Smooth muscle cell (in vitro differentiated cells): ENCODE data around the gene QPCT. TPM values are rescaled to one million over a fixed set of nuclear protein-coding genes. Genes with fewer than 3 reads are reported as not detected.

Experiments
- DNase-seq: peaks from one replicate; lab custom pipeline; 2025; ENCODE audit not compliant: unreplicated experiment; lab: John Stamatoyannopoulos, UW
- H2AFZ ChIP-seq: fragments of 200-600 bp; sonication (generic); 2 replicates; pipeline ENCODE4 v1.6.0; 2016; ENCODE audit warnings: antibody characterized with exemption, low read depth, mild to moderate bottlenecking
- H3F3A ChIP-seq: fragments of 200-600 bp; sonication (generic); 2 replicates; pipeline ENCODE4 v1.6.0; 2017; ENCODE audit warnings: antibody characterized with exemption, low read depth
- H3K27ac ChIP-seq: fragments of 200-600 bp; sonication (generic); 2 replicates; pipeline ENCODE4 v1.5.1; 2016; ENCODE audit warnings: low read depth, mild to moderate bottlenecking
- H3K27me3 ChIP-seq: fragments of 200-600 bp; sonication (generic); 2 replicates; pipeline ENCODE4 v1.6.1; 2016; ENCODE audit warnings: low read depth, mild to moderate bottlenecking
- H3K36me3 ChIP-seq: fragments of 200-600 bp; sonication (generic); 2 replicates; pipeline ENCODE4 v1.5.1; 2016; ENCODE audit warnings: low read depth
- H3K4me1 ChIP-seq: fragments of 200-600 bp; sonication (generic); 2 replicates; pipeline ENCODE4 v1.5.1; 2016; ENCODE audit warnings: low read depth
- H3K4me2 ChIP-seq: fragments of 200-600 bp; sonication (generic); 2 replicates; pipeline ENCODE4 v1.6.0; 2016; ENCODE audit warnings: mild to moderate bottlenecking
- H3K4me3 ChIP-seq: fragments of 200-600 bp; sonication (generic); 2 replicates; pipeline ENCODE4 v1.5.1; 2016; ENCODE audit warnings: mild to moderate bottlenecking
- H3K79me2 ChIP-seq: fragments of 200-600 bp; sonication (generic); 2 replicates; pipeline ENCODE4 v1.6.0; 2016; ENCODE audit warnings: low read depth, mild to moderate bottlenecking
- H3K9ac ChIP-seq: fragments of 200-600 bp; sonication (generic); 2 replicates; pipeline ENCODE4 v1.6.0; 2016; ENCODE audit warnings: low read depth
- H3K9me3 ChIP-seq: fragments of 200-600 bp; sonication (generic); replicated peaks from 2 replicates; pipeline ENCODE4 v1.5.1; 2016; ENCODE audit warnings: low read depth
- H4K20me1 ChIP-seq: fragments of 200-600 bp; sonication (generic); 2 replicates; pipeline ENCODE4 v1.6.0; 2016; ENCODE audit warnings: low read depth
- WGBS: methylation state at CpG from one replicate; pipeline ENCODE4 v1.1.7; 2016; ENCODE audit warnings: low lambda C conversion rate; 5-methylcytosine and 5-hydroxymethylcytosine counted together
- polyA plus RNA-seq: library from polyadenylated mRNA; unstranded; fragments of >200 nt; fragmentation: Nextera tagmentation; extraction: Ambion mirVana; gene quantifications from 2 replicates; pipeline ENCODE4 v1.2.1, GENCODE V29; 2016
- total RNA-seq: library from RNA; depleted of rRNA; stranded (reverse); fragments of >200 nt; gene quantifications from 2 replicates; pipeline ENCODE4 v1.2.3, GENCODE V29; 2014
- TF ChIP-seq, protein P1 (sequence below): fragments of 200-600 bp; sonication (generic); IDR thresholded peaks from 2 replicates; pipeline ENCODE4 v1.5.1; 2017; ENCODE audit warnings: borderline replicate concordance, mild to moderate bottlenecking, antibody characterized with exemption; ENCODE audit not compliant: insufficient read depth, poor library complexity, severe bottlenecking

QPCT gene
- total and polyA plus RNA-seq, 2 experiments from 2014 or later = 0.58 to 2.0 TPM

DNA sequence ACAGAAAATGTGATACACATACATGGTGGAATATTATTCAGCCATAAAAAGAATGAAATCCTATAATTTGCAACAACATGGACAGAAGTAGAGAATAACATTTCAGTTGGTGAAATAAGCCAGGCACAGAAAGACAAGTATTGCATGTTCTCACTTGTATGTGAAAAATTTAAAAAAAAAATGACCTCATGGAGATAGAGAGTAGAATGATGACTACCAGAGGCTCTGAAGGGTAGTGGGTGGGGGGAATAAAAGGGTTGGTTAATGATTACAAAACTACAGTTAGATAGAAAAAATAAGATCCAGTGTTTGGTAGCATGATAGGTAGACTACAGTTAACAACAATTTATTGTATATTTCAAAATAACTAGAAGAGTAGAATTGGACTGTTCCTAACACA, 44.3 kb upstream of the QPCT start:
- Histone ChIP-seq H3K4me3 (no peak overlapping the region), H3K9me3 (no peaks in the 10 kb centered on the region), H3K27ac (no peak overlapping the region), H3K9ac (no peak overlapping the region), H3K79me2 (peaks cover 97% of the 10 kb centered on the region), H4K20me1 (peaks cover 90% of the 10 kb centered on the region), H3K36me3 (no peaks in the 10 kb centered on the region), H3F3A (peaks cover 3% of the 10 kb centered on the region), H3K4me2 (no peak overlapping the region), H3K27me3 (no peaks in the 10 kb centered on the region), H3K4me1 (peaks cover 5% of the 10 kb centered on the region), H2AFZ (no peak overlapping the region)
- TF ChIP-seq, protein P1, sequence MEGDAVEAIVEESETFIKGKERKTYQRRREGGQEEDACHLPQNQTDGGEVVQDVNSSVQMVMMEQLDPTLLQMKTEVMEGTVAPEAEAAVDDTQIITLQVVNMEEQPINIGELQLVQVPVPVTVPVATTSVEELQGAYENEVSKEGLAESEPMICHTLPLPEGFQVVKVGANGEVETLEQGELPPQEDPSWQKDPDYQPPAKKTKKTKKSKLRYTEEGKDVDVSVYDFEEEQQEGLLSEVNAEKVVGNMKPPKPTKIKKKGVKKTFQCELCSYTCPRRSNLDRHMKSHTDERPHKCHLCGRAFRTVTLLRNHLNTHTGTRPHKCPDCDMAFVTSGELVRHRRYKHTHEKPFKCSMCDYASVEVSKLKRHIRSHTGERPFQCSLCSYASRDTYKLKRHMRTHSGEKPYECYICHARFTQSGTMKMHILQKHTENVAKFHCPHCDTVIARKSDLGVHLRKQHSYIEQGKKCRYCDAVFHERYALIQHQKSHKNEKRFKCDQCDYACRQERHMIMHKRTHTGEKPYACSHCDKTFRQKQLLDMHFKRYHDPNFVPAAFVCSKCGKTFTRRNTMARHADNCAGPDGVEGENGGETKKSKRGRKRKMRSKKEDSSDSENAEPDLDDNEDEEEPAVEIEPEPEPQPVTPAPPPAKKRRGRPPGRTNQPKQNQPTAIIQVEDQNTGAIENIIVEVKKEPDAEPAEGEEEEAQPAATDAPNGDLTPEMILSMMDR = no peak
- no peak for DNase-seq

DNA sequence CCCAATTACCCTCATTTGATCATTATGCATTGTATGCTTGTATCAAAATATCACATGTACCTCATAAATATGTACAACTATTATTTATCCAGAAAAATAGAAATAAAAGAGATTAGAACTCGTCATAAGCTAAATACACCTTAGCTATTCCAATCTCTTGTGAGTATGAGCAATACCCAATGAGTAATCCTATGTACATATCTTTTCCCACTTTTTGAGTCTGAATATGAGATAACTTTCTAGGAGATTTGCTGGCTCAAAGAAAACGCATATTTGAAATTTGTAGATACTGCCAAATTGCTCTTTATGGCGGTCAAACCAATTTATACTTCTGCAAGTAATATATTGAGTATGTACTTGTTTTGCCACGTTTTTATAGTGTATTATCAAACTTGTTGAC, 43.9 kb upstream of the QPCT start:
- WGBS = 97% methylated on average over 4 of the region's 4 CpGs
- Histone ChIP-seq H3K4me2 (no peak overlapping the region), H3F3A (peaks cover 3% of the 10 kb centered on the region), H3K27ac (no peak overlapping the region), H3K9me3 (no peaks in the 10 kb centered on the region), H4K20me1 (peaks cover 95% of the 10 kb centered on the region), H3K9ac (no peak overlapping the region), H2AFZ (no peak overlapping the region), H3K36me3 (no peaks in the 10 kb centered on the region), H3K4me3 (no peak overlapping the region), H3K4me1 (peaks cover 5% of the 10 kb centered on the region), H3K79me2 (peaks cover 95% of the 10 kb centered on the region), H3K27me3 (no peaks in the 10 kb centered on the region)
- no peak for DNase-seq
- TF ChIP-seq, protein P1 = no peak

DNA sequence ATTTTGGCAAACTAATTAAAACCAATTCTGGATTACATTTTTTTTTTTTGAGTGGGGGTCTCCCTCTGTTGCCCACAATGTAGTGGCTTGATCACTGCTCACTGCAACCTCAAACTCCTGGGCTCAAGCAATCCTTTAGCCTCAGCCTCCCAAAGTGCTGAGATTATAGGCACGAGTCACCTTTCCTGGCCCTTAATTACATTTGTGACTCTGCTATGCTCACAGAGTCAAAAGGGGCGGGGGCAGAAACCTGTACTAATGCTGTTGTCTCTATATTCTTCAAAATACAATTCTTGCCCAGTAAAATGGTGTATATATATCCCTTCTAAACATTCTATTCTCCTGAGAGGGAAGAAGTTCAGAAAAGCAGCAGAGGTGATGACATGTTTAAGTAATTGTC, 43.0 kb upstream of the QPCT start:
- TF ChIP-seq, protein P1 = no peak
- Histone ChIP-seq H3K27ac (no peak overlapping the region), H3K9ac (no peak overlapping the region), H3F3A (peaks cover 4% of the 10 kb centered on the region), H2AFZ (no peak overlapping the region), H3K4me1 (peaks cover 5% of the 10 kb centered on the region), H4K20me1 (peaks cover 96% of the 10 kb centered on the region), H3K27me3 (no peaks in the 10 kb centered on the region), H3K36me3 (no peaks in the 10 kb centered on the region), H3K4me3 (no peak overlapping the region), H3K9me3 (no peaks in the 10 kb centered on the region), H3K4me2 (no peak overlapping the region), H3K79me2 (peaks cover 95% of the 10 kb centered on the region)
- WGBS = 63% methylated on average over 2 of the region's 2 CpGs
- DNase-seq = no peak

DNA sequence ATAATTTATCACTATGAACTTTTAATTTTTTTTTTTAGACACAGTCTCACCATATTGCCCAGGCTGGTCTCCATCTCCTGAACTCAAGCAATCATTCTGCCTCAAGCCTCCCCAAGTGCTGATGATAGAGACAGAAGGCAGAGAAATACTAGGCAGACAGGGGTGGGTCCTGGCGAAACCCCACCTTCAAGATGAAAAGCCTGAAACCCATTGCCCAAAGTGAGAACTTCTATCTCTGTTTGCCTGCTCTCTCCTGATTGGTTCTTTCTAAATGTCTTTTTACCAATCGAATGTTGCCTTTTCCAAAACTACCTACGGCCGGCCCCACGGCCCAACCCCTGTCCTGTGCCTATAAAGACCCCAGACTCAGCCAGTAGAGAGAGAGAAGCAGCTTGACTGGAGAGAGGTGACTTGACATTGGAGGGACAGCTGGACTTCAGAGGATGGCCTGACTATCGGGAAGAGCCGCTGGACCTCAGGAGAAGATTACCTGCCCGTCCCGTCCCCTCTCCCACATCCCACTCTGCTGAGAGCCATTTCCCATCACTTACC, 41.7 kb upstream of the QPCT start:
- no peak for DNase-seq
- peaks cover 95% of the 10 kb centered on the region for H3K79me2 ChIP-seq
- H3K4me2 ChIP-seq = no peak overlapping the region
- H3K4me3 ChIP-seq = no peak overlapping the region
- peaks cover 6% of the 10 kb centered on the region for H3F3A ChIP-seq
- no peaks in the 10 kb centered on the region for H3K9me3 ChIP-seq
- peaks cover 5% of the 10 kb centered on the region for H3K4me1 ChIP-seq
- no peaks in the 10 kb centered on the region for H3K36me3 ChIP-seq
- TF ChIP-seq, protein P1 = no peak
- 100% methylated on average over 9 of the region's 9 CpGs for WGBS
- H3K27ac ChIP-seq = no peak overlapping the region
- no peaks in the 10 kb centered on the region for H3K27me3 ChIP-seq
- no peak overlapping the region for H2AFZ ChIP-seq
- H4K20me1 ChIP-seq = peaks cover 97% of the 10 kb centered on the region
- H3K9ac ChIP-seq = no peak overlapping the region
